ENCODE results near the gene ITPR1. TPM values are rescaled to one million over a fixed set of nuclear protein-coding genes. Genes with fewer than 3 reads are reported as not detected.

ITPR1 gene
- total and polyA plus RNA-seq, 3 donors from 2014 or later: 26.5 to 129 (median 59.7) TPM

DNA sequence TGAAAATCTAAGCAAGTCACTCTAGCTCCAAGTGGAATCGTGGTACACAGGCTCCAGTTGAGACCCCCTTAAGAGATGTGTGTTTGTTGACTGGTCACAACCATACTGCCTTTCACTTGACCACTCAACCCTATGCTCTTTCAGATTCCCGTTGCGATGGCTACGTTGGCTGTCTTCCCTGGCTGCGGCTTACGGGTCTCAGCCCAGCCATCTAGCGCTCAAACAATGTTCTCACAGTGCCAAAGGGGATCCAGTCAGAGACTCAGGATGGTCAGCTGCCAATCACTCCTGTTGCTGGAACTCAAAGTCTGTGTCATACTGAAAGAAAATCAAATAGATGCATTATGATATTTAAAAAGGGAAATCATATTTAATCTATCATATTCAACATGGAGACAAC lies 237.6 kb downstream of the ITPR1 start:
- no peaks in the 10 kb centered on the region for H3K4me1 ChIP-seq
- H3K4me3 ChIP-seq: no peak overlapping the region
- no peaks in the 10 kb centered on the region for H3K9me3 ChIP-seq
- intact Hi-C loops (cut with DNase I; ENCODE audit: low total_unique reads): no loop called here
- no peak overlapping the region for H3K27ac ChIP-seq
- TF ChIP-seq, protein P1, sequence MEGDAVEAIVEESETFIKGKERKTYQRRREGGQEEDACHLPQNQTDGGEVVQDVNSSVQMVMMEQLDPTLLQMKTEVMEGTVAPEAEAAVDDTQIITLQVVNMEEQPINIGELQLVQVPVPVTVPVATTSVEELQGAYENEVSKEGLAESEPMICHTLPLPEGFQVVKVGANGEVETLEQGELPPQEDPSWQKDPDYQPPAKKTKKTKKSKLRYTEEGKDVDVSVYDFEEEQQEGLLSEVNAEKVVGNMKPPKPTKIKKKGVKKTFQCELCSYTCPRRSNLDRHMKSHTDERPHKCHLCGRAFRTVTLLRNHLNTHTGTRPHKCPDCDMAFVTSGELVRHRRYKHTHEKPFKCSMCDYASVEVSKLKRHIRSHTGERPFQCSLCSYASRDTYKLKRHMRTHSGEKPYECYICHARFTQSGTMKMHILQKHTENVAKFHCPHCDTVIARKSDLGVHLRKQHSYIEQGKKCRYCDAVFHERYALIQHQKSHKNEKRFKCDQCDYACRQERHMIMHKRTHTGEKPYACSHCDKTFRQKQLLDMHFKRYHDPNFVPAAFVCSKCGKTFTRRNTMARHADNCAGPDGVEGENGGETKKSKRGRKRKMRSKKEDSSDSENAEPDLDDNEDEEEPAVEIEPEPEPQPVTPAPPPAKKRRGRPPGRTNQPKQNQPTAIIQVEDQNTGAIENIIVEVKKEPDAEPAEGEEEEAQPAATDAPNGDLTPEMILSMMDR (IDR thresholded peaks at IDR 0.05): no peak
- TF ChIP-seq POLR2A (IDR thresholded peaks at IDR 0.05): no peak
- DNase-seq: no peak
- no peaks in the 10 kb centered on the region for H3K36me3 ChIP-seq (ENCODE audit: low read depth, missing control alignments)
- WGBS, 2 donors: 92% methylated on average over 7 of the region's 7 CpGs
- H3K27me3 ChIP-seq: no peaks in the 10 kb centered on the region

DNA sequence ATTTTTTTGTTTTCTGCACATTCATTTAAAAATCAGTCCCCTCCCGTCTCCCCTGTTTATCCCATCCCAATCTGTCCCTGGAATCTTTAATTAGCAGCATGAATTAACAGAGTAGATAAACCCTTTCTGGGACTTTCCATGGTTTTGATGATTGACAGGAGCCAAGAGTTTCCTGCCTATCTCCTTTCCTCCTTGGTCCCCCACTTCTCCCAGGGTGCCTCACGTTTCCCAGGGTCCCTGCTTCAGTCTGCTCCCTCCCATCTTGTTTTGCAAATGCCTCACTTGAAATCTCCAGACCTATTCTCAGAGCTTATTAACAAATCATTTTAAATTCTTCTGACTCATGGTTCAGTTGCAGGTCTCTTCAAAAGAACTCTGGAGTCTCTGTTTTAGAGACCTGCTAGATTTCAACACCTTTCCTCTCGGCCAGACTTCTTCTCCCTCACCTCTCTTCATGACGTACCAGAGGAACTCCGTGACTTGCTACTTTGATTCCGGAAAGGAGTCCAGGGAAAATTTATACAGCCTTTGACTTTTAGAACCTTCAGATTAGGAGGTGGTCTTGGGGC lies 238.5 kb downstream of the ITPR1 start:
- no peaks in the 10 kb centered on the region for H3K9me3 ChIP-seq
- no peaks in the 10 kb centered on the region for H3K4me1 ChIP-seq
- H3K27ac ChIP-seq: no peak overlapping the region
- H3K36me3 ChIP-seq (ENCODE audit: low read depth, missing control alignments): no peaks in the 10 kb centered on the region
- no peak for DNase-seq
- intact Hi-C loops (cut with DNase I; ENCODE audit: low total_unique reads): no loop called here
- H3K27me3 ChIP-seq: no peaks in the 10 kb centered on the region
- WGBS, 2 donors: 93 to 94% methylated on average over 6 of the region's 6 CpGs
- no peak overlapping the region for H3K4me3 ChIP-seq
- TF ChIP-seq, protein P1 (IDR thresholded peaks at IDR 0.05): no peak
- TF ChIP-seq POLR2A (IDR thresholded peaks at IDR 0.05): no peak

DNA sequence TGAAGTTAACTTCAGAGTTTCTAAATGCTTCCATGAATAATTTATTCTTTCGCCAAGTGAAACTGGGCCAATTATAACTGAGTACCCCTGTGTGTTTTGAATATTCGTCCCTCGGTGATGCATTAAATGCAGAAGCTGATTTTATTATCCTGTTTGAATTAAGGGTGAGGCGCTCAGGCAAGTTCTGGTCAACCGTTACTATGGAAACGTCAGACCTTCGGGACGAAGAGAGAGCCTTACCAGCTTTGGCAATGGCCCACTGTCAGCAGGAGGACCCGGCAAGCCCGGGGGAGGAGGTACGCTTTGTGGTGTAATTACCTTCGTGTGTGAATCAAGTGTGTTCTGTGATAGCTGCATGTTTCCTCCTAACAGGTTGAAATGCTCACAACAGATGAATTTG lies 239.8 kb downstream of the ITPR1 start:
- Histone ChIP-seq H3K9me3 (no peaks in the 10 kb centered on the region), H3K27ac (no peak overlapping the region), H3K4me1 (no peaks in the 10 kb centered on the region), H3K4me3 (no peak overlapping the region), H3K27me3 (no peaks in the 10 kb centered on the region), H3K36me3 (ENCODE audit: low read depth, missing control alignments) (no peaks in the 10 kb centered on the region)
- intact Hi-C loops (cut with DNase I; ENCODE audit: low total_unique reads): no loop called here
- DNase-seq: no peak
- 76% methylated on average over 12 of the region's 12 CpGs for WGBS, 2 donors
- TF ChIP-seq POLR2A (IDR thresholded peaks at IDR 0.05): no peak
- TF ChIP-seq, protein P1 (IDR thresholded peaks at IDR 0.05): no peak

DNA sequence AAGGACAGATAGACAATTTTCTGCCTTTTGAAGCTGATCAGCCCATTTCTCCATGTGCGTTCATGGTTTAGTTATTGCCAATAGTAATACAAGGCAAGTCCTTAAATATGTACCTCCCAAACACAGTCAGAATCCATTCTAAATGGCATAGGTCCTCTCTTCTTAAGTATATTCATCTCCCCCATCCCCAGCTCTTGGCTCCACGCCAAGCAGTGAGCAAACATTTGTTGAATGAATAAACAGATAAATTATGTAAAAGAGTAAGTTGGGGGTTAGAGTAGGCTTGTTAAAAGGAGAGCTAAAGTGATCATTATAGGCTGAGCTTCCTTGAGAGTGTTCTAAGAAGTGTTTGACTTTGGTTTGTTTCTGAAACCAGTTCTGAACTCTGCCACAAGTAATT lies 241.3 kb downstream of the ITPR1 start:
- no peaks in the 10 kb centered on the region for H3K36me3 ChIP-seq (ENCODE audit: low read depth, missing control alignments)
- H3K4me1 ChIP-seq: no peaks in the 10 kb centered on the region
- no peak for TF ChIP-seq POLR2A (IDR thresholded peaks at IDR 0.05)
- TF ChIP-seq, protein P1 (IDR thresholded peaks at IDR 0.05): no peak
- no peaks in the 10 kb centered on the region for H3K9me3 ChIP-seq
- H3K27me3 ChIP-seq: no peaks in the 10 kb centered on the region
- H3K27ac ChIP-seq: no peak overlapping the region
- 91 to 95% methylated on average over 2 of the region's 2 CpGs for WGBS, 2 donors
- intact Hi-C loops (cut with DNase I; ENCODE audit: low total_unique reads): no loop called here
- DNase-seq: no peak
- H3K4me3 ChIP-seq: no peak overlapping the region

DNA sequence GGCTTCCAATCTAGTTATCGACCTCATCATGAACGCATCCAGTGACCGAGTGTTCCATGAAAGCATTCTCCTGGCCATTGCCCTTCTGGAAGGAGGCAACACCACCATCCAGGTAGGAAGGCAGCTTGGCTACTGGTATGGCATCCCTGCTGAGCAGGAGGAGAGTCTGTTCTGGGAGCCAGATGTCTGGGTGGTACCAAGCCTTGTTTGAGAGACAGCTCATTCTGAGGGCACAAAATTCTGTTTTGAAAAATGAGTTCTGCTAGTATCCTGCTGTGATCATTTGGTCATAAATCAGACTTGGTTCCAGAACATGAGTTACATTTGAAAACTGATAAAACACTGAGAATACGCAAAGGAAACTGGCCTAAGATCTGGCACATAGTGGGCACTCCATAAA lies 242.1 kb downstream of the ITPR1 start:
- no peak for DNase-seq
- Histone ChIP-seq H3K9me3 (no peaks in the 10 kb centered on the region), H3K4me1 (no peaks in the 10 kb centered on the region), H3K27ac (no peak overlapping the region), H3K36me3 (ENCODE audit: low read depth, missing control alignments) (no peaks in the 10 kb centered on the region), H3K27me3 (no peaks in the 10 kb centered on the region), H3K4me3 (no peak overlapping the region)
- TF ChIP-seq POLR2A (IDR thresholded peaks at IDR 0.05): no peak
- TF ChIP-seq, protein P1 (IDR thresholded peaks at IDR 0.05): no peak
- intact Hi-C loops (cut with DNase I; ENCODE audit: low total_unique reads): no loop called here
- 84 to 89% methylated on average over 4 of the region's 4 CpGs for WGBS, 2 donors
